Gastroesophageal sphincter (tissue), 4 donors: ENCODE data around the gene CHSY3. TPM values are rescaled to one million over a fixed set of nuclear protein-coding genes. Genes with fewer than 3 reads are reported as not detected.

Source experiments
- ATAC-seq: fragments of 150-250 bp; one replicate; pipeline ENCODE4 v1.9.1; 2016; ENCODE audit warnings: mild to moderate bottlenecking, moderate library complexity
- H3K27ac ChIP-seq, 4 donors: fragments of 200-600 bp; sonication (generic) in 3 of 4; 1 replicate in 3 of 4; 2 replicates in 1 of 4; pipeline ENCODE4 v1.5.1; 2016 to 2019
- H3K27me3 ChIP-seq: fragments of 200-600 bp; sonication (generic); one replicate; pipeline ENCODE4 v1.5.1; 2019
- H3K36me3 ChIP-seq, 2 donors: fragments of 200-600 bp; sonication (generic); one replicate each; pipeline ENCODE4 v1.5.1; 2019; ENCODE audit warnings: control low read depth in 1 of 2
- H3K4me1 ChIP-seq, 3 donors: fragments of 200-600 bp; sonication (generic); 1 replicate in 2 of 3; 2 replicates in 1 of 3; pipeline ENCODE4 v1.5.1; 2016 to 2019; ENCODE audit warnings: control low read depth in 2 of 3
- H3K4me3 ChIP-seq, 2 donors: fragments of 200-600 bp; sonication (generic); one replicate each; pipeline ENCODE4 v1.5.1; 2019; ENCODE audit warnings: mild to moderate bottlenecking in 1 of 2, moderate library complexity in 1 of 2
- H3K9me3 ChIP-seq, 3 donors: fragments of 200-600 bp; sonication (generic); one replicate each; pipeline ENCODE4 v1.5.1; 2017 to 2019; ENCODE audit warnings: control low read depth in 2 of 3
- EP300 ChIP-seq: sonication (generic); formaldehyde crosslinking; IDR thresholded peaks from one replicate; pipeline ENCODE4 v1.6.1; 2017; ENCODE audit warnings: antibody characterized with exemption, mild to moderate bottlenecking
- POLR2A ChIP-seq, 2 donors: fragments of 450-650 bp; IDR thresholded peaks; one replicate each; pipeline ENCODE4 v1.6.1; 2017; ENCODE audit warnings: antibody characterized with exemption in 2 of 2, mild to moderate bottlenecking in 2 of 2, moderate library complexity in 1 of 2
- POLR2AphosphoS5 ChIP-seq: sonication (generic); formaldehyde crosslinking; IDR thresholded peaks from one replicate; pipeline ENCODE4 v1.6.1; 2017; ENCODE audit warnings: antibody characterized with exemption
- WGBS, 2 donors: methylation state at CpG; one replicate each; pipeline ENCODE4 v1.1.5; 2018; ENCODE audit warnings: low coverage in 1 of 2; 5-methylcytosine and 5-hydroxymethylcytosine counted together
- total RNA-seq, 4 donors: library from RNA; depleted of rRNA; stranded (reverse); fragments of >200 nt; gene quantifications; one replicate each; pipeline ENCODE4 v1.1.0, GENCODE V29; 2016
- TF ChIP-seq, protein P1 (sequence below), 4 experiments: fragments of 200-600 bp in 2 of 4; fragments of 450-650 bp in 2 of 4; sonication (generic) in 1 of 4; IDR thresholded peaks; one replicate each; pipeline ENCODE4 v1.5.1; 2017 to 2019; ENCODE audit warnings: antibody characterized with exemption in 4 of 4, mild to moderate bottlenecking in 2 of 4, moderate library complexity in 2 of 4

Gene CHSY3
- total RNA-seq, 4 donors from 2014 or later: 0.78 to 3.4 (median 2.8) TPM

DNA sequence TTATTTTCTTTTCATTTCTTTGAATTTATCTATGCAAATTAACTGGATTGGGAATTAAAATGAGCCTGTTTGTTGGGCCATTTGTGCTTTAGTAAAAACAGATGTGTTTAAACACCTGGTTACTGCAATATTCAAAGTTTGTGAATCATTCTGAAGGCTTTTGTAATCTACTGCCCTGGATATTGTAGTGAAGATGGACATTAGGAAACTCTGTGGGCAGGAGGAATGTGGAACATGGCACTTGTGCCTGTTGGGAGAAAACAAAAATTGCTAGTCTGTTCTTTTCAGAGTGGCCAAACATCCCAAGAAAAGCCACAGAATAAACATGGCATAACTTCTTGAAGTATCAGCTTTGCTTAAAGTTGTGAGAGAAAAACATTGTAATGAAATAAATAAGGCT lies 40.8 kb downstream of the CHSY3 start:
- Histone ChIP-seq H3K27ac (no peak overlapping the region), H3K36me3 (no peaks in the 10 kb centered on the region), H3K4me3 (no peak overlapping the region), H3K27me3 (no peaks in the 10 kb centered on the region), H3K4me1 (no peaks in the 10 kb centered on the region), H3K9me3 (no peaks in the 10 kb centered on the region)
- TF ChIP-seq, protein P1, sequence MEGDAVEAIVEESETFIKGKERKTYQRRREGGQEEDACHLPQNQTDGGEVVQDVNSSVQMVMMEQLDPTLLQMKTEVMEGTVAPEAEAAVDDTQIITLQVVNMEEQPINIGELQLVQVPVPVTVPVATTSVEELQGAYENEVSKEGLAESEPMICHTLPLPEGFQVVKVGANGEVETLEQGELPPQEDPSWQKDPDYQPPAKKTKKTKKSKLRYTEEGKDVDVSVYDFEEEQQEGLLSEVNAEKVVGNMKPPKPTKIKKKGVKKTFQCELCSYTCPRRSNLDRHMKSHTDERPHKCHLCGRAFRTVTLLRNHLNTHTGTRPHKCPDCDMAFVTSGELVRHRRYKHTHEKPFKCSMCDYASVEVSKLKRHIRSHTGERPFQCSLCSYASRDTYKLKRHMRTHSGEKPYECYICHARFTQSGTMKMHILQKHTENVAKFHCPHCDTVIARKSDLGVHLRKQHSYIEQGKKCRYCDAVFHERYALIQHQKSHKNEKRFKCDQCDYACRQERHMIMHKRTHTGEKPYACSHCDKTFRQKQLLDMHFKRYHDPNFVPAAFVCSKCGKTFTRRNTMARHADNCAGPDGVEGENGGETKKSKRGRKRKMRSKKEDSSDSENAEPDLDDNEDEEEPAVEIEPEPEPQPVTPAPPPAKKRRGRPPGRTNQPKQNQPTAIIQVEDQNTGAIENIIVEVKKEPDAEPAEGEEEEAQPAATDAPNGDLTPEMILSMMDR (IDR thresholded peaks at IDR 0.05): no peak
- TF ChIP-seq POLR2AphosphoS5: no peak
- no peak for ATAC-seq

DNA sequence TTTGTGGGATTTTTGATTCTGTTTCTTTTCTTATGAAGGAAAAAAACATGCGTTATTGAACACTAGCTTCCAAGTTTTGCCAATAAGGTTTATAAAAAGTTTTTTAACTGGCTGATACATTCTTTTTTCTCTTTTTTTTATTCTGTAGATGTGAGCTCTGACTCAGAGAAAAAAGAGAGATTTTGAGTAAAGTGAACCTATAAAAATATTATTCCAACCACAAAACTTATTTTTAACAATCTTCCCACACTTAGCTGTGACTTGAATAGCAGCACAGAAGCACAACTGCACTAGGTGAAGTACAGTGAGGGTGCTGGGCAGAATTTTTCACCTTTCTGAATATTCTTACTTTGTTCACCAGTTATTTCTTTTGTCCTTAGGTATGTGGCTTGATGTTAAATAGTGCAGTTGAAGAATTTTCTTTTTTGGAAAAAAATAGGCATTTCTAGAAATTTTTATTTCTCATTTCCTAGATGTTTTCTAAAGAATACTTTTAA lies 41.6 kb downstream of the CHSY3 start:
- no peak for ATAC-seq
- Histone ChIP-seq H3K4me3 (no peak overlapping the region), H3K27ac (no peak overlapping the region), H3K36me3 (no peaks in the 10 kb centered on the region), H3K4me1 (no peaks in the 10 kb centered on the region), H3K27me3 (no peaks in the 10 kb centered on the region), H3K9me3 (no peaks in the 10 kb centered on the region)
- TF ChIP-seq, protein P1 (IDR thresholded peaks at IDR 0.05): no peak
- TF ChIP-seq EP300: no peak
- TF ChIP-seq POLR2A (IDR thresholded peaks at IDR 0.05): no peak
- WGBS, 2 donors: 100% methylated on average over 1 of the region's 1 CpG

DNA sequence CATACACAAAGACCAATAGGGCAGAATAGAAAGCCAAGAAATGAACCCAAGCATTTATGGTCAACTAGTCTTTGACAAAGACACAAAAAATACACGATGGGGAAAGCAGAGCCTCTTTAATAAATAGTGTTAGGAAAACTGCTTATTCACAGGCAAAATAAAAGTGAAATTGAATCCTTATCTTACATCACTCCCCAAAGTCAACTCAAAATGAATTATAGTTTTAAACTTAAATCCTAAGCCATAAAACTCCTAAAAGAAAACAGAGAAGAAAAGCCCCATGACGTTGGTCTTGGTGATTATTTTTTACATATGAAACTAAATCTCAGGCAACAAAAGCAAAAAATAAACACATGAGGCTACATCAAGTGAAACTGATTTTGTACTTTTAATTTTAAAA lies 46.8 kb downstream of the CHSY3 start:
- peaks cover 0 to 17% (median 0%) of the 10 kb centered on the region in 3 donors for H3K9me3 ChIP-seq
- no peak overlapping the region for H3K27ac ChIP-seq
- no peak overlapping the region for H3K4me3 ChIP-seq
- H3K4me1 ChIP-seq: no peaks in the 10 kb centered on the region
- no peaks in the 10 kb centered on the region for H3K36me3 ChIP-seq
- TF ChIP-seq POLR2A (IDR thresholded peaks at IDR 0.05) (no peak), EP300 (no peak), POLR2AphosphoS5 (no peak)
- TF ChIP-seq, protein P1 (IDR thresholded peaks at IDR 0.05): no peak
- H3K27me3 ChIP-seq: no peaks in the 10 kb centered on the region
- no peak for ATAC-seq
- 39 to 61% methylated on average over 1 to 2 of the region's 2 CpGs for whole genome bisulfite sequencing, 2 donors

DNA sequence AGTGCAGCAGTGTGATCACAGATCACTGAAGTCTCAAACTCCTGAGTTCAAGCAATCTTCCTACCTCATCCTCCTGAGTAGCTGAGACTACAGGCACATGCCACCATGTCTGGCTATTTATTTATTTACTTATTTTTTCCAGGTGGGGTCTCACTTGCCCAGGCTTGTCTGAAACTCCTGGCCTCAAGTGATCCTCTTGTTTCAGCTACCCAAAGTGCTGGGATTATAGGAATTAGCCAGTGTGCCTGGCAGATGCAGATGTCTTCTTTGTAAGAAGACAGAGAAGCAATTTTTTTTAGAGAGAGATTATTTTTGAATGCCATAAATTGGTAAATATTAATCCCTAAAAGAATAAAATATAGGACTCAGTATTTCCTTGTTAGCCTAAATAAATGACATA lies 54.3 kb downstream of the CHSY3 start:
- TF ChIP-seq EP300: no peak
- no peak for TF ChIP-seq POLR2AphosphoS5
- TF ChIP-seq, protein P1 (IDR thresholded peaks at IDR 0.05): no peak
- no peak for TF ChIP-seq POLR2A (IDR thresholded peaks at IDR 0.05)
- H3K27me3 ChIP-seq: no peaks in the 10 kb centered on the region
- no peak overlapping the region for H3K27ac ChIP-seq
- ATAC-seq: no peak
- H3K9me3 ChIP-seq: peaks cover 0 to 15% (median 0%) of the 10 kb centered on the region in 3 donors
- H3K4me3 ChIP-seq: no peak overlapping the region
- no peaks in the 10 kb centered on the region for H3K4me1 ChIP-seq
- H3K36me3 ChIP-seq: no peaks in the 10 kb centered on the region

DNA sequence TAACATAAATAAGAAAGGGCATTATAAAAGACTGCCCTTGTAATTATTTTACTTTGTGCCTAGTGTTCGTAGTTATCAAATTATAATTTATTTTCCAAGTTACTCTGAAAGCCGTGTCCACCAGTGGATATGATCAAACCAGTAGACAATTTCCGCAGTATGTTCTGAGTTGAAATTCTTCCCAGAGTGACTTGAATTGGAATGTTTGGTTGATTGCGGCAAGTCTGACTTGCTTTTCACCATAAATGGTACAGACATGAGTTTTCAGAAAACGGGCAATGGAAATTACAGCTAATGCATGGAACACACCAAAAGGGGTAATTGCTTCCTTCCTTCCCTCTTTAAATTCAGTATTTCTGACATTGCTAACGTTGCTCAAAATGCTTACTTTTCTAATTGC lies 56.6 kb downstream of the CHSY3 start:
- Histone ChIP-seq H3K9me3 (no peaks in the 10 kb centered on the region), H3K27ac (no peak overlapping the region), H3K36me3 (no peaks in the 10 kb centered on the region), H3K27me3 (no peaks in the 10 kb centered on the region), H3K4me3 (no peak overlapping the region), H3K4me1 (no peaks in the 10 kb centered on the region)
- ATAC-seq: no peak
- TF ChIP-seq POLR2AphosphoS5 (no peak), POLR2A (IDR thresholded peaks at IDR 0.05) (no peak), EP300 (no peak)
- TF ChIP-seq, protein P1 (IDR thresholded peaks at IDR 0.05): no peak
- WGBS, 2 donors: 85 to 88% methylated on average over 4 to 6 of the region's 6 CpGs
